Keratinocyte (primary cell): ENCODE results near the gene DCAKD.

Experiments
- CTCF ChIP-seq, 3 experiments: IDR thresholded peaks in 1 of 3; conservative IDR thresholded peaks in 1 of 3; optimal IDR thresholded peaks in 1 of 3; 2 replicates in 2 of 3; 3 replicates in 1 of 3; pipeline versions ENCODE3 to v1.5.1; 2011; ENCODE audit warnings: low read length in 3 of 3, mild to moderate bottlenecking in 3 of 3, moderate library complexity in 2 of 3, control low read depth in 1 of 3, inconsistent platforms in 1 of 3; ENCODE audit not compliant: insufficient read depth in 2 of 3; ENCODE audit errors: extremely low read depth in 1 of 3
- EZH2 ChIP-seq: IDR thresholded peaks from one replicate; pipeline ENCODE4 v1.6.1; 2012; ENCODE audit warnings: inconsistent platforms, mild to moderate bottlenecking, low read length, moderate library complexity

- TF ChIP-seq CTCF (optimal IDR thresholded peaks at IDR 0.05 in 1 of 3, IDR thresholded peaks at IDR 0.05 in 1 of 3, conservative IDR thresholded peaks at IDR 0.05 in 1 of 3; ENCODE audit: extremely low read depth in 1 of 3, insufficient read depth in 2 of 3, low read length in 3 of 3): no peak
- TF ChIP-seq EZH2: no peak
These were observed 28.6 kb downstream of the DCAKD start for GRCh38 chr17:45022655-45023339.
